Stimulated activated CD8-positive, alpha-beta memory T cell treated with anti-CD3 and anti-CD28 coated beads, Interleukin-4, amount 100 ng/mL, for 48 hours (primary cell): ENCODE results near the gene COPS6.

Experiments used
- DNase-seq: peaks from one replicate; pipeline ENCODE4 v3.0.0-alpha.2; 2020

Gene COPS6

GRCh38 chr7:100088621-100089457, at the start of gene COPS6:
TSS of gene COPS6 (plus strand) at chr7:100088969. CDS start at chr7:100088991, 22 bp downstream.
- DNase-seq = peak; percentile 93

DNA sequence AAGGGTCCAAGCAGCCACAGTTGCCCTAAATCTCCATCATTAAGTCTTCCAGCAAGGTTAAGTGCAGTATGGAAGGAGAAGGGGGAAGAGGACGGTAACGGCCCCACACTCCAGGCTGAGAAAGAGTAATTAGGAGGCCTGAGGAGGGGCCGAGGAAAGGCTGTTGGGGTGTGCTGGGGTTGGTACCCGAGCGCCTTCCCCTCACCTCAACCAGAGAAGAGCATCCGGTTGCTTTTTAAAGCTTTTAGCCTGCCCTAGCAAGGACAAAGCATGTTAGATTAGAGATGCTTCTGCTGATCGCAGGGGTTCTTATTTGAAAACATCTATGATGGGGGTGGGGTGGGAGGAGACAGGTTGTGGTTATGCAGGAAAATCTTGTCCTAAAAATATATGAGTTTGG, 48.2 kb upstream of the COPS6 start:
- no peak for DNase-seq

- DNase-seq = no peak
Measured at GRCh38 chr7:100044718-100045117, 44.1 kb upstream of the COPS6 start.

DNA sequence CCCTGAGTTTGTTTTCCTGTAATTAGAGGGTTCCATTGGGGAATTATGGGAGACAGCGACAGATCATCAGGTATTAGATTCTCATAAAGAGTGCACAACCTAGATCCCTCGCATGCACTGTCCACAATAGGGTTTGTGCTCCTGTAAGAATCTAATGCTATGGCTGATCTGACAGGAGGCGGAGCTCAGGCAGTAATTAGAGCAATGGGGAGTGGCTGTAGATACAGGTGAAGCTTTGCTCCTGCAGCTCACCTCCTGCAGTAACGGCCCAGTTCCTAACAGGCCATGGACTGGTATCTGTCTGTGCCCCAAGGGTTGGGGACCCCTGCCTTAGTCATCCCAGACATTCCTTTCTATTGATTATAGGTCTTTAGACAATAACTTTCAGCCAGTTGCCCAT, 40.1 kb upstream of the COPS6 start:
- DNase-seq = no peak

DNA sequence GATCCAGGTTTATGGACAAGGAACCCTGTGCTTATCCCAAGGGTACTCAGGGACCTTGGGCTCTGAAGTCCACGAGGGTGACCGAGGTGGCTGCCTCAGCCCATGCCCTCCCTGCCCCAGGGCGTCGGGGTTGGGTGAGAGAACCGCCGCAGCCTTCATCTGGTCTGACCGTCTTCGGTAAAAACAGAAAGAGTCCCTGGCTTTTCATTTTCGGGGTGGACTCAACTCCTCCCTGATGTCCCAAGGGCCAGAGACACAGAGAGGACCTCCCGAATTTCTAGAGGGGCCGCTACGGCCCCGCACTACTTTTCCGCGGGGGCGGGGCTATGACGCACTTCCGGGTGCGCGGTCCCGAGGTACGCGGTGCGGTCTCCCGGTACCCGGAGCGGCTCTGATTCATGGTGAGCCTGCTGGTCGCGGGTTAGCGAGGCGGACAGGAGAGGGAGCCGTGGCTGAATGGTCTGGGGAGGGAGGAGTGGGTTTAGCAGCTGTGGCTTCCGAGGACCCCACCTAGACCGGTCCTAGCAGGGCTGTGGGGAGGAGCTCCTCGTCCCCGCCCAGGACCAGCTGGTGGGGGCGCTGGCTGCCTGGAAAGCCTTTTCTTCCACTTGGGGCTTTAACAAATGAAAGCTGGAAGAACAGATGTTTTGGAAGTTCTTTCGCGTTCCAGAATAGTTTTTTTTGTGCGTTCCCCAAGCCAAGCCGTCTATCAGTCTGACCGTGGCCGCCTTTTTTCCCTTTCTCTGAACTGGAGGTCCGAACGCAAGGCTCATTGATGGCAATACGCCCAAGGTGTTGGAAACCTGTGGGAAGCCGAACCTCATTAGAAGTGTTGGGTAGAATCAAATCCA, 39.1 kb upstream of the COPS6 start, which contains the start of gene ZSCAN21:
TSS of gene ZSCAN21 (plus strand) at position 334 of the 851 bp plus-strand sequence. CDS start 7,233 bp downstream, outside the sequence.
- DNase-seq = peak; percentile 91

DNA sequence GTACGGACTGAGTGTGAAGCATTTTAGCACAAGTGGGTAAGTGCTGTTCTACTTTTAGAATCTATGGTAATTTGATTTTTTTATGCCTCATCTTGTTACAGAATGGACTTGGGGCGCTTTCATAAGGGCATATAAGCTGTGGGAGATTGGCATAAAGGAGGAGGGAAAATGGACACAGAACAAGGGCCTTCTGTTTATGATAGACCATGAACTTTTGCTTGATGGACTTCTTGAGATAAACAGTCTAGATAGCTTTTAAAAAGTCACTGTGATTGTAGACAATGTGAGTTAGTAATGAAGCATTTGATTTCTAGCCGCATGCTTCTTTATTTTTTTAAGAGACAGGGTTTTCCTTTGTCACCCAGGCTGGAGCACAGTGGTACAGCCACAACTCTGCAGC, 37.2 kb upstream of the COPS6 start:
- no peak for DNase-seq

- DNase-seq = no peak
Measured at GRCh38 chr7:100053215-100053614, 35.6 kb upstream of the COPS6 start.

- no peak for DNase-seq
Measured at GRCh38 chr7:100057006-100057405, 31.8 kb upstream of the COPS6 start.

GRCh38 chr7:100059251-100059739, 29.5 kb upstream of the COPS6 start:
- no peak for DNase-seq

DNA sequence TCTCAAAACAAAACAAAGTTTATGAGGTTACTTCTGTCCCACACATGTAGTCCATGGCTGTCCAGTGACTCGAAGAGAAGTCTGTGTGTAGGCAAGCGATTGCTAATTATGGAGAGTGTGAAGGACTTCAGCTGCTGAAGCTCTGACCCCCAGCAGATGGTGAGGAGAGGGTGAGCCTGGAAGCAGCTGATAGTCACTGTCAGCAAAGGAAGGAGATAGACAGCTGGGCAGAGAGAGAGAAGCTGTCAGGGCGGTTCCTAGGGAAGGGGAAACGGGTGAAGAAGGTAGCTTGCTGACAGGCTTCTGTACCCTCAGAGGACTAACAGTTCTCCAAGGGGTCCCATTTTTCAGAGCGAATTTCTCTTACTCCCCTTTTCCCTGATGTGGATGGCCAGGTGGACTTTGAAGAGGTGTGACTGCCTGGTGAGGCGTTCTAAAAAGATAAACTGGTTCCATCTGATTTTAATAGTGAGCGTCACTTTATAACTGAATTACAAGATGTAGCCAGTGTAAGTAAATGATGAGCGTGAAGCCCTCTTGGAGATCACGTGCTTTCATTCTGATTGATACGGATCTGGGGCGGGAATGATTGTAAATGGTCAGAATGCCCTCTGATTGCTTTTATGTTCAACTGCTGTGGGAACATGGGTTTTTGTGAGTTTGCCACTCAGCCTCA, 27.1 kb upstream of the COPS6 start:
- DNase-seq = no peak

DNA sequence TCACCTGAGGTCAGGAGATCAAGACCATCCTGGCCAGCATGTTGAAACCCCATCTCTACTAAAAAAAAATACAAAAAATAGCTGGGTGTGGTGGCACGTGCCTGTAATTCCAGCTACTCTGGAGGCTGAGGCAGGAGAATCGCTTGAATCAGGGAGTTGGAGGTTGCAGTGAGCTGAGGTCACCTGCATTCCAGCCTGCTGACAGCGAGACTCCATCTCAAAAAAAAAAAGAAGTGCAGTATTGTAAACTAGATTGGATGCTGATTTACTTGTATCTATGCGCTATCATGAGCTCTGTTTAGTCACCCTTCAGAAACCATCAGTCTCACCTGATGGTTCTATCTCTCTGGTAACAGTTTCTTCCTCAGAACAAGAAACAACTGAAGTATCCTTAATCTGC, 25.4 kb upstream of the COPS6 start:
- DNase-seq = no peak

DNA sequence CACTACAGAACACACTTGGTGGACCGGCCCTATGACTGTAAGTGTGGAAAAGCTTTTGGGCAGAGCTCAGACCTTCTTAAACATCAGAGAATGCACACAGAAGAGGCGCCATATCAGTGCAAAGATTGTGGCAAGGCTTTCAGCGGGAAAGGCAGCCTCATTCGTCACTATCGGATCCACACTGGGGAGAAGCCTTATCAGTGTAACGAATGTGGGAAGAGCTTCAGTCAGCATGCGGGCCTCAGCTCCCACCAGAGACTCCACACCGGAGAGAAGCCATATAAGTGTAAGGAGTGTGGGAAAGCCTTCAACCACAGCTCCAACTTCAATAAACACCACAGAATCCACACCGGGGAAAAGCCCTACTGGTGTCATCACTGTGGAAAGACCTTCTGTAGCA, 24.6 kb upstream of the COPS6 start:
- no peak for DNase-seq

- no peak for DNase-seq
Measured at GRCh38 chr7:100065452-100066186, 23.1 kb upstream of the COPS6 start.

DNA sequence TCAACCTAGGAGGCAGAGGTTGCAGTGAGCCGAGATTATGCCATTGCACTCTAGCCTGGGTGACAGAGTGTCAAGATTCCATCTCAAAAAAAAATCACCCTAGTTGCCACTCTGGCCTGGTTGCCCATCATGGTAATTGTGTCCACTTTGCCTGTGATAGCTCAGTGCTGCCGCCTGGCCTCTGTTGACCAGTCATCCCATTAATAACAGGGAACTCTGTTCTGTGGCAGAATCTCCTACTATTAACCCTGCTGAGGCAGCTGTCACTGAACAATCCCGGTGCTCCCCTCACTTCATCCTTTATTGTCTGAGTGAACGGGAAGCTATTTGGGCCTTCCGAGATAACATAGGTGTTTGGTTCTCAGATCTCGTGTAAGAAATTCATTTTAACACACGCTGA, 21.8 kb upstream of the COPS6 start:
- DNase-seq = no peak

DNA sequence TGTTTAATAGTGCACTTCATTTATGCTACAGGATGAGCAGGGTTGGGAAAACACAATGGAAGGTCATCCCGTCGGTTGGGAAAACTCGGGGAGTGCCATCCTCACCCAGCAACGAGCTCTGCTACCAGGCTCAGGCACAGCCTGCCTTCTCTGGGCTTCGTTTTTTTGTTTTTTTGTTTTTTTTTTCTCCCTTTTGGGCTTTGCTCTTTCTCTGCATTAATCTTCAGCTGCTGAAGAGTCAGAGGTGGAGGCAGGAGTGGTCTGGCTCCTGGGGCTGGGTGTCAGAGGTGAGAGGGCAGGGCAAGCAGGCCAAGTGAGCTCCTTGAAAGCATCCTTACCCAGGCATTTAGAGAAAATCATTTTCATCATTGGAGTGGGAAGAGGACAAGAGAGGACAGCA, 18.8 kb upstream of the COPS6 start:
- no peak for DNase-seq

DNA sequence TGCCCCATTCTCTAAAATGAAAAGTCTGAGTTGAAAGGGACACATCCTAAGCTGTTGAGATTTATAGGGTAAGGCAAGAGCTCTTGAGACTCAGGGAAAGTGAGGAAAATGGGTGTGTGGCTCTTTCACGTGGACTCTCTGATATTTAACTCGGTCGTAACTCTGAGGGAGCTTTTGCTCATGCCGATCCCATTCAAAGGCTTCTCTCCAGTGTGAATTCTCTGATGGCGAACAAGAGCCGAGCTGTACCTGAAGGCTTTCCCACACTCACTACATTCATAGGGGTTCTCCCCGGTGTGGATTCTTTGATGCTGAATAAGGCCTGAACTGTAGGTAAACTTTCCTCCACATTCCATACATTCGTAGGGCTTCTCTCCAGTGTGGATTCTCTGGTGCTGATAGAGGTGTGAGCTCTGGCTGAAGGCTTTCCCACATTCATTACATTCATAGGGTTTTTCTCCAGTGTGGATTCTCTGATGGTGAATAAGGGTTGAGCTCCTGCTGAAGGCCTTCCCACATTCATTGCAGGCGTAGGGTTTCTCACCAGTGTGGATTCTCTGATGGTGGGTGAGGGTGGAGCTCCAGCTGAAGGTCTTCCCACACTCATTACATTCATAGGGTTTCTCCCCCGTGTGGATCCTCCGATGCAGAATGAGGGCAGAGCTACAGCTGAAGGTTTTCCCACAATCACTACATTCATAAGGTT, 17.6 kb upstream of the COPS6 start:
- DNase-seq = no peak

DNA sequence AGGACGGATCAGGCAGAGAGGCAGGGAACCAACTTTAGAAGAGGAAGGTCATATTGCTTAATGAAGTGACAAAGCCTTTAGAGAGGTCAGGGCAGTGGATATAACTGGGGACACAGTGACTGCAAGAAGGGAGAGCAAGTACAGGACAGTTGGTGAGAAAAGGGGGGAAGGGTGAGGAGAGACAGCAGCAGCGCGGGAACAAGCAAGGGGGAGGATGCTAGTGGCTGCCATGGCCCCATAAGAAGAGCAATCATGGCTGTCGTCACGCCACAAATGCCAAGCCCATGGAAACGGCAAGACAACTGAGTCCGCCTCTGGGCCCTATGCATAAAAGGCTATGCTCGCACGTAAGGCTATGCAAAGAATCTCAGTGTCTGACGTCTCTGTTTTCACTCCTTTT, 16.3 kb upstream of the COPS6 start:
- no peak for DNase-seq

GRCh38 chr7:100074841-100075240, 13.9 kb upstream of the COPS6 start:
- DNase-seq = no peak

DNA sequence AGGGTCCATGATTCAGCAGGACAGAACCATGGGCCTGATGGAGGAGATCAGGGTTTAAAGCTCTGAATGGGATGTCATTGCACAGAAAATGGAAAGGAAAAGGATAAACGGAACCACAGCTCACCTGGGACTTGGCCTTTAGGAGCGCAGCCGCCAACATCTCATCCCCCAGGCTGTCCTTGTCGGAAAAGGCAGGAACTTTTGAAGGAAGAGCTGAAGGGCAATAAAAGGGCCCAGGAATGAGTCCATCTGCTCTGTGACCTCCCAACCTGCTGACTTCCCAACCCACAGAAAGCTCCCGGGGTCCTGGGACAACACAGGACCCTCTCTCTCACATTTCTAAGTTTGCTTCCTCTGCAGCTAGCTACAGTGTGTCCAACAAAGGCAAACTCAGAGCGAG, 13.4 kb upstream of the COPS6 start:
- no peak for DNase-seq

DNA sequence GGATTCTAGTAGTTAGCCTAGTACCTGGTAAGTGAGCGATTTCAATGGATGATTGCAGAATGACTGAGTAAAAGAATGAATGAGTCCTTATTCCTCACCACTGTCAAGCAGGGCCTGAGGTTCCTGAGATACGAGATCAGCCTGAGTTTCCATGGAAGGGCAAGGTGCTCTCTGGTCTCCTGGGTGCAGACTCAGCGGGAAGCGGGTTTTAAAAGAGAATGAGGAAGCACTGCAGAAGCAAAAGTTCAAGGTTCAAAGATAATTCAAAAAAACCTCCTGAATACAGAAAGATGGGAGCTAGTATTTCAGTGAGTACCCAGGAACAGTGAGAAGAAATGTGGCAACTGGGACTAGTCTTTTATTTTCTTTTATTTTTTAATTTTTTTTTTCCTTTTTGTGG, 11.6 kb upstream of the COPS6 start:
- no peak for DNase-seq

DNA sequence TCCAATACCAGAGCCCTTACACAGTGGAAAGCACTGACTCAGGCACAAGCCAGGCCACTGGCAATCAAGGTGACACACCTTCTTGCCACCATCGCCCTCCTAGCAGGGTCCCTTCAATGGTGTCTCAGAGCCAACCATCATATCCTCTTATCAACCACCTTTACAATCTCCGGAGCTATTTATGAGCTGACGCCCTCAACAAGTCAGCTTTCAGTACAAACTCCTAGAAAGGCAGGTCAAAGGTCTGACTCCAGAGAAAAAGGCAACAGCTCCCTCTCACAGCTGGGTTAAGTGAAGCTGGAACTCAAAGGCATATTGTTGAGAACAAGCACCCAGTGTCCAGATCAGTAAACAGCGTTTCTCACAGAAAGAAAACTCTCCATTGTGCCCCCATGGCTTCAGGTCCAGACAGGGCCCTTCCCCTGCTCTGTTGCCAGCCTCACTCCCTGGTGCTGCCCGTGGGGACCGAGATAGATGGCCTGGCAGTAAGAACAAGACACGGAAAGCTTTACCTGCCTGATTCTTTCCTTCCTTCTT, 9.7 kb upstream of the COPS6 start:
- DNase-seq = no peak
